ENCODE data around the gene RALGDS. TPM values are rescaled to one million over a fixed set of nuclear protein-coding genes. Genes with fewer than 3 reads are reported as not detected.

RALGDS gene
- total RNA-seq, 1 donor from 2014 or later = 33.1 TPM

DNA sequence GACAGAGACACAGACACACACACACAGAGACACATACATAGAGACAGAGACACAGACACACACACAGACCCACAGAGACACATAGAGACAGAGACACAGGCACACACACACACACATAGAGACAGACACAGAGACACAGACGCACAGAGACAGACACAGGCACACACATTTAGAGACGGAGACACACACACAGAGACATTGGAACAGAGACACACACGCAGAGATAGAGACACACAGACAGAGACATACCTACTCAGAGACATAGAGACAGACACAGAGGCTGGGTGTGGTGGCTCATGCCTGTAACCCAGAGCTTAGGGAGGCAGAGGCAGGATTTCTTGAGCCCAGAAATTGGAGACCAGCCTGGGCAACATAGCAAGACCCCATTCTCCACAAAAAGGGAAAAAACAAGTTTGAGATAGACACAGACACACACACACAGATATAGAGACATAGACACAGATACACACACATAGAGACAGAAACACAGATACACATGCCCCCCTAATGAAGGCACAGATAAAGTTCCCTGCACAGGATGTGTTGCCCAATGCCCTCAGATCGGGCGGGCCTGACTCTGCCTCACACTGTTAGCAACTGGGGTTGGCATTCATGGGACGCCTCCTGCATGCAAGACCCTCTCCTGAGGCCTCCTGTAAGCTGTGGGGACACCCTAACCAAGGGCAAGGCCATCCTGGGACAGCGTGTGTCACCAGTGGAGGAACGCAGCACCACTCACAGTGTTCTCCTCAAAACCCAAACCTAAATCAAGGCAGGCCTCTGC, 3.3 kb upstream of the RALGDS start:
- intact Hi-C loops (cut with micrococcal nuclease) = no loop called here
- ATAC-seq = no peak
- no peak for DNase-seq

DNA sequence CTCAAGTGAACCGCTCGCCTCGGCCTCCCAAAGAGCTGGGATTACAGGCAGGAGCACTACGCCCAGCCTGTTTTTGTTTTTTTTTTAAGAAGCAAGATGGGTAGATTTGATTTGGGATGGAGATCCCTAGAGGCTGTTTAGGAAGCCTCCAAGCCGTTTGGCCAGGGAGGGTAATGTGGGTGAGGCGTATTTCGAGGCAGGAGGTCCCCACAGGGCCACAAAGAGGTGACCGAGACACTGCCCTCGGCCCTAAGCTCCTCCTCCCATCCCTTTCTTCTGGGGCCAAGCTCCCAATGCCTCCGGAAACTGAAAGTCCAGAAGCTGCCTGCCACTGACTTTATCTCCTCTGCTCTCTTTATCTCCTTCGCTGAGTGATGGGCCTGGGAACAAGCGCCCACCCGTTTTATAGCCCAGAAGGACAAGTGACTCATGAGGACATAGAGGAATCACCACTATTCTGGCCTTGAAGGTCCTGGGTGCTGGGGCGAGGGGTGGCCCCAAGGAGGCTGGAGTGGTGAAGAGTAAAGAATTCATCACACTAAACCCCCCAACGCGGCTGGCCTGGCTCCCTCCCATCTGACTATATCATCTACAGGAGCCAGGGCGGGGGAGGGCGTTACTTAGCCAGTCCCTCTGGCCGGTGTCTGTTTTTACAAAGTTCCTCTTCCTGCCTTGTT, 2.0 kb upstream of the RALGDS start:
- ATAC-seq (no peak), DNase-seq (peak; percentile 70)
- intact Hi-C loops (cut with micrococcal nuclease) = no loop called here

DNA sequence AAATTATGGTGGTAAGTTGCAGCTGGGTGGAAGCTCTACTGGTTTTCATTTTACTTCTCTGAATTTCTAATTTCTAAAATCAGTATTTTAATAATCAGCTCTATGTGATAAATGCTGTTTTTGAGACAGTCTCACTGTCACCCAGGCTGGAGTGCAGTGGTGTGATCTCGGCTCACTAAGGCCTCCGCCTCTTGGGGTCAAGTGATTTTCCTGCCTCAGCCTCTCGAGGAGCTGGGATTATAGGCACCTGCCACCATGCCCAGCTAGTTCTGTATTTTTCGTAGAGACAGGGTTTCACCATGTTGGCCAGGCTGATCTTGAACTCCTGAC, 1.5 kb upstream of the RALGDS start:
- no peak for ATAC-seq
- intact Hi-C loops (cut with micrococcal nuclease) = no loop called here
- no peak for DNase-seq

DNA sequence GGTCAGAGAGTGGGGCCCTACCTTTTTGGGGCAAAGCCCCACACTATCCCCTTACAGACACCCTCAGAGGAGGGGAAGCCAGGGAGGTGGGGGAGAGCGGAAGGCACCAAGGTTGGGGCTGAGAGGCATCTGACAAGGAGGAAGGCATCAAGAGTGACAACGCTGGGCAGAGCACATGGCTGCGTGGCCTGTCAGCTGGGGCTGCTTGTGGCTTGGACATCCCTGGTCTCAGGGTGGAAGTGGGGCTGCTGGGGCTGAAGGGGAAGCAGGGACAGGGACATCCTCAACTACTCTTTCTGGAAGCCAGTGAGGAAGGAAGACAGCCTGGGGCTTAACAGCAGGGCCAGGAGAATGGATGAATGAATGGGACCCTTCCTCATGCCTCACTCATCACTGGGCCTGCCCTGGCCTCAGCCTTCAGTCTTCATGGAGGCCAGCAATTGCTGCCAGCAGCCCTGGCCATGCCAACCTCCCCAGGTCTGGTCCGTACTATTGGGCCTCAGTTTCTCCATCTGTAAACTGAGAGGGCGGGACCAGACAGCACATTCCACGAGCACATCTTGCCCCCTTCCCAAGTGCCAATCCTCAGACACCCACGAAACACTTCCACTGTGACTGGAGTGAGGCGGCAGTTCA, 993 bp upstream of the RALGDS start:
- DNase-seq (no peak), ATAC-seq (no peak)
- intact Hi-C loops (cut with micrococcal nuclease) = no loop called here

DNA sequence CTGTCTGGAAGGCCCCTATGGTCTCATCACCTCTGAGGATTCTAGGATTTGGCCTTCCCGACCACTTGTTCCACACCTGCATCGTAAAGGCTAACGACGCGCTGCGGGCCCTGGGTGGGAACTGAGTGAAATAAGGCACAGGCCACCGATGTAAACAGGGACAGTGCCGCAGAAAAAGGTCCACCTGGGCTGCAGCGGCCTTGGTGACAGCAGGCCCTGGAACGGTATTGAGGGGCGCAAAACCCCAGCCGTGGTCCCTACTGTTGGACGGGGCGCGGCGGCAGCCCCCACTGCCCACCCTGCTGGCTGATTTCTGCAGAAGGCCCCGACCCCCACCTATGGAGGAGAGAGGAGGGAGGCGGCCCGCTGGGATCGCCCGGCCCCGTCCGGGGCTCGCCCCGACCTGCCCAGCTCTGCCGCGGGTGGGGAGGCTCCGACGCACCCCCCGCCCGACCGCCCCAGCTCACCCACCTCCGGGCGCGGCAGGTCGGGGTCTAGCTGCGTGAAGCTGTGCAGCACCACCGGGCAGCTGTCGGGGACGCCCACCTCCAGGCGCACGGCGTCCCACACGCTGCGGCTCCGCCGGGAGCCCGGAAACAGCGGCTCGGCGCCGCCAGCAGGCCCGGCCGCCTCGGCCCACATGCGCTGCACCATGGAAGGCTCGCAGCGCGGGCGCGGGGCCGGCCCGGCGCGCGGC, 391 bp downstream of the RALGDS start:
- intact Hi-C loops (cut with micrococcal nuclease) = no loop called here
- DNase-seq (no peak), ATAC-seq (peak; percentile 3)

DNA sequence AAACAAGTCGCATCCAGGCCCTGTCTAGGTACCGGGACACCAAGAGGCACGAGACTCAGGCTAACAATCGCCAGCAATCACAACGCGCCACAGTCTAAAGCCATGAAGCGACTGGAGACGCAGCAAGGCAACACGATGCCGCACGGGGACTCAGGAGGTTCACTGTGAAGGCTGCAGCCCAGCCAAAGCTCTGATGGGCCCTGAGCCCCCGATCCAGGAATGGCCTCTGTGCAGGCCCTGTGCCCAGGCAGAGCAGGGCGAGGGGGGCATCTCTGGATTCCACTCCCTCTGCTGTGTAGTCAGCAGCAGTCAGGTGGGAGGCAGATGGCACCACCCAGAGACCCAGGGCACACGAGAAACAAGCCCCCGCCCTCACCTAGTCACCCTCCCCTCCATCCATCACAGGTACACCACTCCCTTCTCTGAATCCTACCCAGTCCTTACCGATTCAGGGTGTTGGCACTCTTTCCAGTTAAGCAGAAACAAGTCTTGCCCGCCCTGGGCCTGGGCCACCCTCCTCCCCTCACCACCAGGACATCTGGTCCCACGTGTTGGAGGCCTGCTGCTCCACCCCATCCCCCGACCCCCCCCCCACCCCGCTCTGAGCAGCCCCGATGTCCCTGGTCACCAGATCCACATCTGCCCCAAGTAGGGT, 1.1 kb downstream of the RALGDS start:
- ATAC-seq (no peak), DNase-seq (no peak)
- intact Hi-C loops (cut with micrococcal nuclease) = no loop called here

DNA sequence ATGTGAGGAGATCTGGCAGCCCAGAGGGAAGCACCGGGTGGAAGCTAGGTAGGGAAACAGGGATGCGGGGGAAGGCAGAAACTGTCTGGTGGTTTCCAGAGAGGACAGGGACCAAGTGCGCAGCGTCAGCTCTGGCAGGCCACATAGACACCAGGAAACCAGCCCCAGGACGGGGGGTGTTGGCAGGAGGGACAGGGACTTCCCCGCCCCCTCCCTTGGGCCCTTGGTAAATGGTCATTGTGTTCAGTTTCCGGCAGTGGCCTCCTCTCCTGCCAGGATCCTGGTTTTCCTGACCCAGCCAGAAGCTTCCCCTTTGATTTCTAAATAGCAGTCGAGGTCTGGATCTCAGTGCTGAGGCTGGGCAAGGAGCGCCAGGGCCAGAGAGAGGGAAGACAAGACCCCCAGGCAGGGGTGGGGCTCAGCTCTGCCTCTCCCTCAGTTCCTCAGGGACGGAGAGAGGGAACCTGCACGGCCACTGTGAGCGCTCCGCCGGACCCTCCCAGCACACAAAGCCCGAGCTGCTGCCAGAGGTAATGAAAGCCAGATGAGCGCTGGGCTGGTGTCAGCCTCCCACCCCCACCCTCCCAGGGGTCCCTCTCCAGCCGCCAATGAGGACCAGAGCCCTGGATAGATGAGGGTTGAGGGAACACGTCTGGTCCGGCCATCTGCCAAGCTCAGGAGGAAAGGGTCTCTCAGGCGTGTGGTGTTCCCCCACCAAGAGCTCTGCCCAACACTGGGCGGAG, 1.8 kb downstream of the RALGDS start:
- intact Hi-C loops (cut with micrococcal nuclease) = no loop called here

DNA sequence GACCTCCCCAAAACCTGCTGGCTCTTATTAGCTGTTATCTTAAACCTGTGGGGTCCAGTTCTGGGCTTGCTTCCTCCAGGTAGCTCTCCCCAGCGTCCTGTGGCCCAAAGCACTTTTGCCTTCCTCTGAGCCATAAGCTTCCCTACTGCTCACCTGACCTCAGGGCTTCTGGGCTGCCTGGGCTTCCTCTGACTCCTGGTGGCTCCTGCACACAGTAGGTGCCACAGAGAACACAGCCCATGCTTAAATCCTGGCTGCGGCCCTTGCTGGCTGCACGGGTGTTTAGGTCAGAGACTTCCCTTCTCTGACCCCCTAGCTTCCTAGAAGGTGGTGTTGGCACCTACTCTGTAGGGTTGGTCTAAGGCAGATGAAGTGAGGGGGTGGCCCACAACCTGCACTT, 2.5 kb downstream of the RALGDS start:
- no peak for ATAC-seq
- DNase-seq = peak; percentile 26
- intact Hi-C loops (cut with micrococcal nuclease) = no loop called here

More for the DNA sequence above, 1.8 kb downstream of the RALGDS start:
- DNase-seq = peak; percentile 69
- ATAC-seq = no peak

DNA sequence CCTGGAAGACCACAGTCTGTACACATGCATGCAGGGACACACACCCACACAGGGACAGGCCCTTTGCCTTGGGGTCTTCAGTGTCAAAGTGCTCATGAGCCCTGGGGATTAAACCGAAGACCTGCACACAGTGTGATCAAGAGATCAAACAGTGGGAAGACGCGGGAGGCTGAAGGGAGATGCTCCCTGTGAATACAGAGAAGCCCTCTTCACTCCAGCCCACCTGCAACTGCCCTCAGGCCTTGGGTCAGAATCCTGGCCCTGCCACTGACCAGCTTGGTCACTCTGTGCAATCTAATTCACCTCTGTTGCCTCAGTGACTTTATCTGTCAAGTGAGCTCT, 2.9 kb downstream of the RALGDS start:
- DNase-seq (no peak), ATAC-seq (no peak)
- intact Hi-C loops (cut with micrococcal nuclease) = no loop called here

DNA sequence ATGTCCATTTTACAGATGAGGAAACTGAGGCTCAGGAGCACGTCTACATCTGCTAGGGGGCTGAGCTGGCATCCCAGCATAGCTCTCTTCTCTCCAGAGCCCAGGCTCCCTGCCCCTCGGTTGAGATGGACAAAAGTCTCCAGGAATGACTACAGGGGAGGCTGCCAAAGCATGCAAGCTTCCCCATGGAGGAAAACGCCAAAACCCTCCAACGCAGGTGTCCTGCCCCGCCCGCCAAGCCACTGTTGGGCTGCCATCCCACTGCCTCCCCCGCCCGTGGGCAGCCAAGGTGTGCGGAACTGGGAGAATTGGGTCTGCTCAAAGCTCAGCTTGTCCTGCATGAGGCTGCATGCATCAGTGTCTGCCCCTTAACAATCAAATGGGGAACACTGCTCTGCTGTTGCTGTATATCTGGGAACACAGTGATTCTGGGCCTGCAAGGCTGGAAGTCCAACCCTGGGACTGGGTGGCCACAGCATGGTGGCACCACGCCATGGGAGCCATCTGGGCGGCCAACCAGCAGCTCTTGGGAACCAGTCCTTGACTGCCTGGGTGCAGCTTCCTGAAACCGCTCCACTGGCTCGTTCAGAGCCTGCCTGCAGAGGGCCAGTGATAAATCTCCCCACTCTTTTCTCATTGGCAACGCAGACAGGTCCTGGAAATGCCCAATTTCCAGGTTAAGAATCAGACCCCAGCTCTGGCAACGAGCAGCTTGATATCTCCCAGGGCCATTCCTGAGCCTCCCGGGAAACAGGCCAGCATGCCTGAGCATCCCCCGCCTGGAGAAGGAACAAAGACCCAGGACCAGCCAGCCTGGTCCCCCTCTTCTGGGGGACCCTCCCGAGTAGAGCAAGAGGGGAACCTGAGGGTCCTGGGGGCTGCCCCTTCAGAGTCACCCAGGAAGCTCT, 3.5 kb downstream of the RALGDS start:
- ATAC-seq = no peak
- DNase-seq = peak; percentile 83
- intact Hi-C loops (cut with micrococcal nuclease) = no loop called here

DNA sequence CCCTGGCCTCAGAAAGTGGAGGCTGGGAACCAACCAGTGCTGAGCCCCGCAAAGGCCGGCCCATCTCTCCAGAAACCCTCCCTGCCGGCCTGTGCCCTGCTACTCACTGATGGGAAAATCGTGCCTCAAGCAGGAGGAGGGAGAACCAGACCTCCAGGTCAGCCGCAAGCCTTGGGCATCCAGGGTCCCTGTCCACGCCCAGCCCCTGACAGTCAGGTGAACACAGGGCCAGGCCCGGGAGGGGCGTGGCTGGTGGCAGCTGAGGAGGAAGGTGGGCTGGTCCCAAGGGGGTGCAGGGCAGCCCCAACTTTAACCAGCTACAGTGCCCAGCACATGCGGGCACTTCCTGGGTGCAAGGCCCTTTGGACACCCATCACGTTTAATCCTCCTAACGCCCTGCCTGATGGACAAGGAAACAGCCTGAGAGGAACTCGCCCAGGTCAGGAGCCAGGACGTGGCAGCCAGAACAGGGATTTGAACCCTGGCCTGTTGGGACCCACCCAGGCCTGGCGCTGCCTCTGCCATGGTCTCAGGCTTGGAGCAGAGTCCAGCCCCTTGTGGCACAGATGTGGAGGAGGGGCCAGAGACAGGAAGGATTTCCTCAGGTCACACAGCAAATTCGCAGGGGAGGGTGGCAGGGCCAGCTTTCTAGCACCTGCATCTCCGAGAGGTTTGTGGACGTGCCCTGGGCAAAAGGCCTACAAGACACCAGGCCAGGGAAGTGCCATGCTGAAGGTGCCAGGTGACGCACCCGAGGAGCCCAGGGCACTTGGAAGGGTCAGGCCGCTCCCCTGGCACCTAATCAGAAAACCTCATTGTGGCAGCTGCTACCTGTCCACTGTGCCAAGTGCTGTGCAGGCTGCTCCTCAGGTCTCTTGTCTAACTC, 4.5 kb downstream of the RALGDS start:
- no peak for ATAC-seq
- intact Hi-C loops (cut with micrococcal nuclease) = no loop called here
- peak; percentile 38 for DNase-seq

DNA sequence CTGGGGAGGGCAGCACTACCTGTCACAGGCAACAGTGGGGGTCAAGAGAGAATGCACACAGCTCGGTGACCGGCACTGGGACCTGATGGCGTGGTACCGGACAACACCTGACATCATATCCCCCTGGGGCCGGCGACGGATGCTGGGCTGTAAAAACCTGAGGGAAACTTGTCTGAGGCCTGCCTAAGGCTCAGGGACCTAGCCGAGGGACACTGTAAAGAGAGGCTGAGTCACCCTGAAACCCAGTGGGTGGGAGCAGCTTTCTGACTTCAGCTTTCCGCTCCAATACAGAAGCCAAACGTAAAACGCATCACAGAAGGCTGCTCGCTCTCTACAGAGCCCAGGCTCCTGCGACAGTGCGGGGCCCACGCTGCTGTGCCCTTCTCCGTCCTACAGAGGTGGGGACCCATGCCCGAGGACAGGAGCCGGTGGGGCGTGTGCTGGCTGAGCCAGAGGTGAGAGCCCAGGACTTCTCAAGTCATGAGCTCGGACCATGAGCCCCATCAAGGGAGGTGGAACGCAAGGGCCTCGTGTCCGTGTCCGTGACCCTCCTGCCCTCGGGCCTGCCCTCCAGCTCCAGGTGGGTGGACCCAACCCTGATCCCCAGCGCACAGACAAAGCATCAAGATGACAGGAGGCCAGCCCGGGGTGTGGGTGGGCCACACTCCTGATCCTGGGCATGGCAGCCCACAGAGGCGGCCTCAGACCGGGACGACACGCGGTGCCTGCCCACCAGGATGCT, 5.3 kb downstream of the RALGDS start:
- ATAC-seq (no peak), DNase-seq (peak; percentile 33)
- intact Hi-C loops (cut with micrococcal nuclease) = no loop called here

DNA sequence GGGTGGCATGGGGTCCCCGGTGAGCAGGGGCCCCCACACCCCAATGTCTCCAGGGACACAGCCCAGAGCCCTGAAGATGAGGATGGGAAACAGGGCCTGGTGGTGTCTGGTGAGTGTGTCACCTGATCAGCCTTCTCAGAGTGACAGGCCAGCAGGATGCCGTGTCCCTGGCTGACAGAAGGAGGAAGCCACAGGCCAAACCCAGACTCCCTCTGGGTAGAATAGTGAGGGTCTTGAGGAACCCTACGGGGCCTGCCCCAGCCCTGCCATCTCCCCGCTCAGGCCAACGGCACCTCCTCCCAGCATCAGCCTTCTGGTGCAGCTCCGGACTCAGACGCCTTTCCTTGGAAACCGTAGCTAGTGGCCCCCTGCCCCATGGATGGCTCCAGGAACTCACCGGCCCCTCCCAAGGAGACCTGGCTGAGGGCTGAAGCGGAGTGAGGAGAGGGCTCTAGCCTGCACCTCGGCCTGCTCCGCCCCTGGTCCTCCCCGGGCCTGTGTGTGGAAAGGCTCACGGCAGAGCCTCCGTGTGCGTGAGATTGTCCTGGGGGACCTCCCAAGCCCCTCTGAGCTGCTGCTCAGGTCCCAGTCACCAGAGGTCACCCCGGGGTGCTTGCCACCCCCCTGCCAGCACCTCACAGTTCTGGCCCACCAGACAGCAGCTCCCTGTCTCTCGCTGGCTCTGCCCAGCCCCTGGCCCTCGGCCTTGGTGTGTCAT, 6.0 kb downstream of the RALGDS start:
- intact Hi-C loops (cut with micrococcal nuclease) = no loop called here
- DNase-seq = peak; percentile 26
- ATAC-seq = peak; percentile 8

DNA sequence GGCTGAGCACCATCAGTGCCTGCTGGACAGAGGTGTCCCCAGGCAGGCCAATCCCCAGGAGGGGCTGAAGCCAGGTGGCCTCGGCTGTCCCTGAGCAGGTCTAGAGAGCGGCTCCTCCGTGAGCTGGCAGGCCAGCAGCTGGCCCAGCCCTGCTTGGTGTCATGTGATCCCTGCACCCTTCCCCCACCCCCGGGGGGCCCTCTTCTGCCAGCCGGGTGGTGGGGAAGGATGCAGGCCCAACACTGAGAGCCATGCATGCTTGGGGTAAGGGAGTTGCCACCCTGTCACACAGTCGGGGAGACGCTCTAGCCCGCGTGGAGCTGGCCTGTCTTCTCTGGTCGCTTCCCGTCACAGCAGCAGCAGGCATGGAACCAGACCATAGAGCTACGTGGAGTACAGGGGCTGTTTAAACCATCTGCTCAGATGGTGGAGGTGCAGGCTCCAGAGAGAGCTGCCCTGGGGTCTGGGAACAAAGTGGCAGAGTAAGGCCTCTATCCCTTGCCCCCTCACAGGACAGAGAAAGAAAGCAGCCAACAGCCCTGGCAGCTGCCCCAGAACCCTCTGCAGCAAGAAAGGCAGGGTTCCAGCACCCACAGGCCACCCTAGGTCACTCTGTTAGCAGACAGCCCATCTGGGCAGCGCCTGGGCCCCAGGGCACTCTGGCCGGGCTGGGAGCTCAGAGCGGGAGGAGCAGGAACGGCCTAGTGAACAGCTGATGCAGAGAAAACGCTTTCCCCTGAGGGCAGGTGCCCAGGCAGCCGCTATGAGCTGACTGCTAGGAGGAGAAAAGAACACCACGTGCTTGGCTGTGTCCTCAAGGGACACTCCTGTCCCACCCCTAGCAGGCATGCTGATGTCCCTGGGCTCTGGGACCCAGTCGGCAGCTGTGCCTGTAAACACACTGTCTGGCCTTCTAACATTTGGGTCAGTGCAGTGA, 6.8 kb downstream of the RALGDS start:
- intact Hi-C loops (cut with micrococcal nuclease) = no loop called here
- DNase-seq = peak; percentile 81
- ATAC-seq = peak; percentile 73

Measured in left ventricle myocardium superior (tissue), 1 donor.